Embryonic facial prominence (tissue), 1 donor: ENCODE measurements around the gene SDF2L1.
"Not testable (repeated sequence)": the region's sequence is repeated elsewhere in the genome, so short reads cannot be mapped to it uniquely, and the experiment has no call there.

Source experiments
- DNase-seq: peaks from one replicate; pipeline ENCODE4 v3.0.0-alpha.2; 2016; ENCODE audit errors: extremely low spot score

Gene SDF2L1

GRCh38 chr22:21641789-21642583 lies at the start of gene SDF2L1:
SDF2L1 (plus strand) TSS chr22:21642302; CDS start chr22:21642337, 35 bp downstream.
- peak; percentile 94 for DNase-seq

- DNase-seq, result no peak
Measured at GRCh38 chr22:21592422-21592821, 49.7 kb upstream of the SDF2L1 start.

GRCh38 chr22:21593406-21594232 lies 48.5 kb upstream of the SDF2L1 start:
- no peak for DNase-seq

- DNase-seq, result no peak
Measured at GRCh38 chr22:21594865-21595452, 47.1 kb upstream of the SDF2L1 start.

GRCh38 chr22:21596356-21597135 lies 45.6 kb upstream of the SDF2L1 start:
- DNase-seq, result not testable (repeated sequence)

GRCh38 chr22:21598302-21598701 lies 43.8 kb upstream of the SDF2L1 start:
- DNase-seq, result no peak

GRCh38 chr22:21599053-21599893 lies 42.8 kb upstream of the SDF2L1 start:
- DNase-seq, result no peak

- DNase-seq, result no peak
Measured at GRCh38 chr22:21602579-21602978, 39.5 kb upstream of the SDF2L1 start.

GRCh38 chr22:21603973-21604372 lies 38.1 kb upstream of the SDF2L1 start:
- no peak for DNase-seq

GRCh38 chr22:21605887-21606564 lies 36.1 kb upstream of the SDF2L1 start:
- DNase-seq, result no peak

GRCh38 chr22:21606775-21607174 lies 35.3 kb upstream of the SDF2L1 start:
- no peak for DNase-seq

GRCh38 chr22:21609556-21610157 lies 32.4 kb upstream of the SDF2L1 start:
- DNase-seq, result not testable (repeated sequence)

- no peak for DNase-seq
Measured at GRCh38 chr22:21611210-21611977, 30.7 kb upstream of the SDF2L1 start.

- no peak for DNase-seq
Measured at GRCh38 chr22:21612858-21613257, 29.2 kb upstream of the SDF2L1 start.

GRCh38 chr22:21613553-21614233 lies 28.4 kb upstream of the SDF2L1 start:
- no peak for DNase-seq

- DNase-seq, result no peak
Measured at GRCh38 chr22:21615731-21616130, 26.4 kb upstream of the SDF2L1 start.

- DNase-seq, result not testable (repeated sequence)
Measured at GRCh38 chr22:21617337-21617736, 24.8 kb upstream of the SDF2L1 start.

- no peak for DNase-seq
Measured at GRCh38 chr22:21621025-21621424, 21.1 kb upstream of the SDF2L1 start.
